NCI-H187 treated with DMSO at 0.1 percent for 48 hours (cell line): ENCODE data around the gene ACSM3.
A peak's percentile ranks its signal among the peaks of the same experiment; 100 is the strongest.
"Not testable (repeated sequence)": the region's sequence is repeated elsewhere in the genome, so short reads cannot be mapped to it uniquely, and the experiment has no call there.

Experiments
- DNase-seq: peaks from one replicate; lab custom pipeline; 2025; lab: John Stamatoyannopoulos, UW

The ACSM3 gene

GRCh38 chr16:20763461-20764232 is at the start of gene ACSM3:
ACSM3 (plus strand) TSS chr16:20764014; CDS start chr16:20770035, 6,021 bp downstream.
- no peak for DNase-seq

GRCh38 chr16:20717718-20718117 is 46.1 kb upstream of the ACSM3 start:
- not testable (repeated sequence) for DNase-seq

GRCh38 chr16:20720251-20720650 is 43.6 kb upstream of the ACSM3 start:
- no peak for DNase-seq

GRCh38 chr16:20726661-20727060 is 37.2 kb upstream of the ACSM3 start:
- DNase-seq = no peak

- DNase-seq = no peak
Observed at GRCh38 chr16:20727181-20727580, 36.6 kb upstream of the ACSM3 start.

- DNase-seq = no peak
Observed at GRCh38 chr16:20729141-20729540, 34.7 kb upstream of the ACSM3 start.

GRCh38 chr16:20734056-20734455 is 29.8 kb upstream of the ACSM3 start:
- no peak for DNase-seq

- DNase-seq = no peak
Observed at GRCh38 chr16:20734782-20735181, 29.0 kb upstream of the ACSM3 start.

GRCh38 chr16:20735490-20735889 is 28.3 kb upstream of the ACSM3 start:
- no peak for DNase-seq

GRCh38 chr16:20740007-20740883 is 23.6 kb upstream of the ACSM3 start:
- no peak for DNase-seq

GRCh38 chr16:20740901-20741521 is 22.8 kb upstream of the ACSM3 start:
- DNase-seq = no peak

- peak; percentile 53 for DNase-seq
Observed at GRCh38 chr16:20741554-20742285, 22.1 kb upstream of the ACSM3 start, which contains the start of gene THUMPD1. THUMPD1 (minus strand) TSS chr16:20741818; CDS start chr16:20741739, 79 bp downstream.

- DNase-seq = no peak
Observed at GRCh38 chr16:20743591-20743990, 20.2 kb upstream of the ACSM3 start.

GRCh38 chr16:20744922-20745440 is 18.8 kb upstream of the ACSM3 start:
- DNase-seq = no peak

- no peak for DNase-seq
Observed at GRCh38 chr16:20746461-20746860, 17.4 kb upstream of the ACSM3 start.

- DNase-seq = no peak
Observed at GRCh38 chr16:20747030-20747816, 16.6 kb upstream of the ACSM3 start.

- no peak for DNase-seq
Observed at GRCh38 chr16:20749474-20749873, 14.3 kb upstream of the ACSM3 start.

- no peak for DNase-seq
Observed at GRCh38 chr16:20750558-20750957, 13.3 kb upstream of the ACSM3 start.

- DNase-seq = no peak
Observed at GRCh38 chr16:20753727-20754126, 10.1 kb upstream of the ACSM3 start.

GRCh38 chr16:20755238-20755637 is 8.6 kb upstream of the ACSM3 start:
- DNase-seq = no peak

- DNase-seq = not testable (repeated sequence)
Observed at GRCh38 chr16:20755799-20756198, 8.0 kb upstream of the ACSM3 start.
